Kidney epithelial cell (primary cell): ENCODE data around the gene HES2. TPM values are rescaled to one million over a fixed set of nuclear protein-coding genes. Genes with fewer than 3 reads are reported as not detected.
"Not testable (repeated sequence)": the region's sequence is repeated elsewhere in the genome, so short reads cannot be mapped to it uniquely, and the experiment has no call there.

ENCODE experiments used
- DNase-seq: peaks from one replicate; pipeline ENCODE4 v3.0.0-alpha.2; 2010; ENCODE audit warnings: low read depth
- H3K27me3 ChIP-seq: 2 replicates; pipeline ENCODE4 v1.6.0; 2011; ENCODE audit warnings: low read length; ENCODE audit not compliant: control insufficient read depth, insufficient read depth
- H3K36me3 ChIP-seq: 2 replicates; pipeline ENCODE4 v1.5.1; 2011; ENCODE audit warnings: low read length; ENCODE audit not compliant: control insufficient read depth, insufficient read depth
- H3K4me3 ChIP-seq: 2 replicates; pipeline ENCODE4 v1.5.1; 2011; ENCODE audit warnings: low read depth, mild to moderate bottlenecking, control low read depth, low read length
- CTCF ChIP-seq: IDR thresholded peaks from 2 replicates; pipeline ENCODE4 v1.5.1; 2011; ENCODE audit warnings: mild to moderate bottlenecking, moderate library complexity, low read length, control low read depth, inconsistent platforms; ENCODE audit not compliant: insufficient read depth, poor library complexity, severe bottlenecking
- total RNA-seq: library from RNA; depleted of rRNA; stranded (reverse); fragments of >200 nt; gene quantifications from 2 replicates; pipeline ENCODE4 v1.2.3, GENCODE V29; 2015

HES2 gene
- total RNA-seq, 1 donor from 2014 or later = 15.9 TPM

DNA sequence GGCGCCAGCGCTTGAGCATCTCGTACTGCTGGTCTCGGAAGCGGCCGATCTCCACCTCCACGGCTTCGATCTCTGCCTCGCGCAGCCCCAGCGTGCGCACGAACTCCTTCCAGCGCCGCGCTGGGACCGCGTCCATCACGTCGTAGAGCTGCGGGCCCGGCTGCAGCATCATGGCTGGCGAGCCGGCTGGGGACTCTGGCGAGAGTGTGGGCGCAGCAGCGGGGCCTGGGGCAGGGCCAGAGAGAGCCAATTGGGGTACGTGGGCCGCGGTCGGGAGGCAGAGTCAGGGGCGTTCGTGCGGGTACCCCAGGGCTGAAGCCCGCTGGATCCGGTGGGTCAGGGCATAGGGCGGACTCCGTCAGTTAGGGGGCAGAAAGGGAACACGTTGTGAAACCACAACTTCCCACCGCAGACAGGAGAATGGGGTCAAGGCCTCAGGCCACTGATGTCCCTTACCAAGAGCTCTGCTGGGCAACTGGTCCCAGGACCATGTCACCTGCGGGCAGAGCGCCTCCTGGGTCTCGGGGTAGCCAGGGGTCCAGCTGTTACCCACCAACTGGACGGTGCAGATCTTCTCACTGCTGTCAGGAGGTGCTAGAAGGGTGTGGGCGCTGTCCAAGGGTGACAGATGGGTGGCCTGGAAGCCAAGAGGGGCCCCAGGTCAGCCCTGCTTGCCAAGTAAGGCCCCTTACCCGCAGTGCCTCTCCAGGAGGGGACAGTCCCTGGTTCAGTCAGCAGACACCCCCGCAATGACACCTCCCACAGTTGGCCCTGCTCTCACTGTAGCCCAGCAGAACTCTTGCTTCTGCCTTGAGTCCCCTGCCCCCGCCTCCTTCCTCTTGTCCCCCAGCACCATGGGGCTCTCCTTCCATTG is 42.1 kb upstream of the HES2 start:
- Histone ChIP-seq H3K4me3 (no peak overlapping the region), H3K27me3 (peaks cover 9% of the 10 kb centered on the region), H3K36me3 (peaks cover 1% of the 10 kb centered on the region)
- DNase-seq = no peak
- TF ChIP-seq CTCF = no peak

GRCh38 chr1:6461051-6461530 is 41.4 kb upstream of the HES2 start:
- TF ChIP-seq CTCF = no peak
- Histone ChIP-seq H3K36me3 (peaks cover 1% of the 10 kb centered on the region), H3K4me3 (no peak overlapping the region), H3K27me3 (peaks cover 15% of the 10 kb centered on the region)
- DNase-seq = no peak

- TF ChIP-seq CTCF = no peak
These were observed 40.8 kb upstream of the HES2 start for GRCh38 chr1:6460301-6461050.

DNA sequence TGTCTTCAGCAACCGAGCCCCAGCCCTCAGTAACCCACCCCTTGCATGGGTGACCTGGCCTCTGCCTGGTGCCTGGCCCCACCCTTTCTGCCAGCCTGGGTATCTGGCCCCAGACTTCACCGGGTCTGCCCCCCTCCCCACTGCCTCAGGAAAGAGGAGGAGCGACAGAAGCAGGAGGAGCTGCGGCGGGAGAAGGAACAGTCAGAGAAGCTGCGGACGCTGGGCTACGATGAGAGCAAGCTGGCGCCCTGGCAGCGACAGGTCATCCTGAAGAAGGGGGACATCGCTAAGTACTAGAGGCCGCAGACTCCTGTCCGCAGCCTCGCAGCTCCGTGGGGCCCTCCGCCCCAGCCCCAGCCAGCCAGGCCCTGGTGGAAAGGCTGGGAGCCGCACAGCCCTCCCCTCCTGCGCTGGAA is 40.1 kb upstream of the HES2 start:
- Histone ChIP-seq H3K36me3 (peaks cover 1% of the 10 kb centered on the region), H3K4me3 (no peak overlapping the region), H3K27me3 (peaks cover 23% of the 10 kb centered on the region)
- no peak for TF ChIP-seq CTCF
- DNase-seq = no peak

More at GRCh38 chr1:6460301-6461050, 40.8 kb upstream of the HES2 start:
- Histone ChIP-seq H3K36me3 (peaks cover 1% of the 10 kb centered on the region), H3K4me3 (no peak overlapping the region), H3K27me3 (peaks cover 19% of the 10 kb centered on the region)
- DNase-seq = no peak

DNA sequence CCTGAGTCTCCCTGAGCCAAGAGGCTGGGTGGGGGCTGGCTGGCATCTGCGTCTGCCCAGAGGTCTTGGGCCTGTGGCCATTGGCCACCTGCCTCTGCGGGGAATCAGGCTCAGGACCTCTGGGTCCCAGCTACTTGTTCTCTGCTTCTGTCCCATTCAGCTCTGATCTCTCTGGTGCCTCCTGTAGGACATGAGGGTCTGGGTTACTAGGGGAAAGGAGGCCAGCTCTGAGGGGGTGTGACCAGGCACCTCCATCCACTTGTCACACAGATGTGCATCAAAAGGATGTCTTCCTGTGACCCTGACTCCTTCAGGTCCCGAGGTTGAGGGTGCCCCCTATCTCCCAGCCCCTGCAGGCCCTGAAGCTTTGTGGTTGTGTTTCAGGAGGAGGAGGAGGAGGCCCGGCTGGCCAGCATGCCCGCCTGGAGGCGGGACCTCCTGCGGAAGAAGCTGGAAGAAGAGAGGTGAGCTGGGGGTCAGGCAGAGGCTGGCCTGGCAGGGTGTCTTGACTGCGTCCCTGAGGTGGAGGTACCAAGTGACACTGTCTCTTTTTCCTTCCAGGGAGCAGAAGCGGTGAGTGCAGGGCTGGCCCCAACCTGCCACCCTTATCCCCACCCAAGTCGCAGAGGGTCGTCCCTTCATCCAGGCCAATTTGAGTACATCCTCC is 37.2 kb upstream of the HES2 start:
- no peak for DNase-seq
- peaks cover 36% of the 10 kb centered on the region for H3K27me3 ChIP-seq

DNA sequence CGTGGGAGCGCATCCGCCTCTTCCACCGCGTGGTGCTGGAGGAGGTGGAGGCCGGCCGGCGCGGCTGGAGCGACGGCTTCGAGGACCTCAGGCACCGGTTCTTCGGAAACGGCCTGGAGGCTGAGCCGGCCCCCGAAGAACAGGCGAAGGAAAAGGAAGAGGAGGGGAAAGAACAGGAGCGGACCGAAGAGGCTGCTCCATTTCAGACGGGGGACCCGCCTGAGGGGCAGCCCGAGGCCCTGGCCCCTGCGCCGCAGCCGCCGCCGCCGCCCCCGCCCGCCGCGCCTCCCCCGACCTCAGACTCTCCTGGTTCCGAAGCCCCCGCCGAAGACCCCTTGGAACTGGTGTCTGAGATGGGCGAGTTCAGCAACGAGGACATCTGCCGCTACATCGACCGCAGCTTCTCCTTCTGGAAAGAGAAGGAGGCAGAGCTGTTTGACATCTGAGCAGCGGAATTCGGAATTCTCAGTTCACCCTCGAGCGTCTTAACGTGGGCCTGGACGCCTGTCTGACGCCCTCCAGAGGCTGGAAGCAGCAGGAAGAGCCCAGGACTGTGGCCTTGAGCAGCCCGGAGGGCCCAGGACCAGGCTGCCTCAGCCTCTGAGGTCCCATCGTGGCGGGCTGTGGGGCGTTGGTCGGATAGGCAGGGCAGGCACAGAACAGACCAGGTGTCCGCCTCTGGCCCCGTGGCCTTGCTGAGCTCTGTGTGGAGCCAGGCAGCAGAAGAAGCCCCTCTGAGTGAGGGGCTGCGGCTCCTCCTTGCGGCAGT is 36.2 kb upstream of the HES2 start:
- H3K36me3 ChIP-seq, H3K4me3 ChIP-seq, DNase-seq: not testable (repeated sequence)
- peaks cover 39% of the 10 kb centered on the region for H3K27me3 ChIP-seq

More for the DNA sequence above, 37.2 kb upstream of the HES2 start:
- H3K36me3 ChIP-seq = no peaks in the 10 kb centered on the region
- H3K4me3 ChIP-seq = no peak overlapping the region
- no peak for TF ChIP-seq CTCF
